Lower leg skin (tissue), 3 donors: ENCODE data around the gene VPS25.

ENCODE experiments used
- CTCF ChIP-seq, 3 donors: fragments of 450-650 bp; IDR thresholded peaks; one replicate each; pipeline ENCODE4 v1.5.1; 2016; ENCODE audit warnings: antibody characterized with exemption in 3 of 3, mild to moderate bottlenecking in 3 of 3, moderate library complexity in 2 of 3
- POLR2A ChIP-seq, 2 donors: fragments of 450-650 bp; IDR thresholded peaks; one replicate each; pipeline ENCODE4 v1.6.1; 2016 to 2017; ENCODE audit warnings: antibody characterized with exemption in 2 of 2, mild to moderate bottlenecking in 1 of 2, moderate library complexity in 1 of 2

DNA sequence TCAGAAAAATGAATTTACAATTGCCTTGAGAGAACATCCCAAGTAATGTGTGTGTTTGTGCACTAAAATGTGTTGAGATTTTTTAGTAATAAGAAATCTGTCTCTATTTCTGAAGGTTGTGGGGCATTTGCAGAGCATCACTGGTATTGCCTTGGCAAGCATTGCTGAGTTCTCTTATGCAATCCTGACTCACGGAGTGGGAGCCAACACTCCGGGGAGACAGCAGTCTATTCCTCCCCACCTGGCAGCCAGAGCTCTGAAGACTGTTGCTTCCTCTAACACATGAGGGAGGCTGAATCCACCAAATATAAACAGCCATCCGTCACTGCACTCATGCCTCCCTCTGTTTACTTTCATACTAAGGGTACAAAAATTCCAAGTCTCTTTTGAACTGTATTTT, 36.0 kb downstream of the VPS25 start:
- no peak for TF ChIP-seq CTCF (IDR thresholded peaks at IDR 0.05)
- no peak for TF ChIP-seq POLR2A (IDR thresholded peaks at IDR 0.05)
